T-helper 2 cell (primary cell): ENCODE results near the gene PRDM9.

Source experiments
- DNase-seq, 5 experiments: peaks; one replicate each; pipeline versions ENCODE4 v3.0.0 to v3.0.0-alpha.2; 2012 to 2022

Gene PRDM9

DNA sequence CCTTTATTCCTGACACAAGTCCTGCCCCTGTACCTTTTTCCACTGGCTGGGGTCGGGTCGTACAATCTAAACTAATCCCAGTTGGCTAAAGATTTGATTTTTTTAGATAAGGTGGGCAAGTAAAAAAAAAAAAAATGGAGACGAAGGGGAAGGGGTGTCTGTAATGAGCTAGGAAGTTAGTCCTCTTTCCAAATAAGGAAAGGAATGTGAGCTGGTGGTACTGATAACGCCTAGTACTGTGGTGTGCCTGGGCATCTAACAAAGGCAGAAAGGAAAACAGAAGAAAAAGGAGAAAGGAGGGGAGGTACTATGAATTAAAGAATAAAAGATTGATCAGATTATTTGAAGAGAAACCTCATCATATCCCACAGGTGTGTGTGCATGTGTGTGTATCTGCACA is 21.3 kb downstream of the PRDM9 start:
- no peak for DNase-seq

DNA sequence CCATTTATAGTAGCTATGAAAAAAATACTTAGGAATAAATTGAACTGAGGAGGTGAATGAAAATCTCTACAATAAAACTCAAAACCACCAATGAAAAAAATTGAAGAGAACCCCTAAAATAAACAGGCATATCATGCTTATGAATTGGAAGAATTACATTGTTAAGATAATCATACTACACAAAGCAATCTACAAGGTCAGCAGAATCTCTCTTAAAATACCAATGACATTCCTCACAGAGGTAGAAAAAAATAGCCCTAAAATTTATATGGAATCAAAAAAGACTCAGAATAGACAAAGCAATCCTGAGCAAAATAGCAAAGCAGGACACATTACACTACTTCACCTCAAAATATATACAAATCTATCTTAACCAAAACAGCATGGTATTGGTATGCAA is 23.2 kb downstream of the PRDM9 start:
- no peak for DNase-seq

DNA sequence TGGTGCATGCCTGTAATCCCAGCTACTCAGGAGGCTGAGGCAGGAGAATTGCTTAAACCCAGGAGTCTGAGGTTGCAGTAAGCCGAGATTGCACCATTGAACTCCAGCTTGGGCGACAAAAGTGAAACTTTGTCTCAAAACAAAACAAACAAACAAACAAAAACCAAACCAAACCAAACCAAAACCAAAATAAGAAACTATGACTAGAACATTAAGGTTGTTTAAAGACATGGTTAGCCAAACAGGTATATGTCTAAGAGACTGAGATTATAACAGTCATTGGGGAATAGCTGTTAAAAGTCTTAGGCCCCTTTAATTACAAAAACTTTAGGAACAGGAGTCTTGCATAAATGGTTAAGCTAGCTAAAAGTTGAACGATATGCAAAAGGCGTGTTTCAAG is 63.6 kb downstream of the PRDM9 start:
- no peak for DNase-seq
